H1 (cell line): ENCODE measurements around the gene TMA7. TPM values are rescaled to one million over a fixed set of nuclear protein-coding genes. Genes with fewer than 3 reads are reported as not detected.

ENCODE experiments used
- BCL11A ChIP-seq, 2 experiments: IDR thresholded peaks; one replicate each; pipeline ENCODE4 v1.6.1; 2011; ENCODE audit warnings: low read depth in 2 of 2, low read length in 2 of 2, mild to moderate bottlenecking in 2 of 2
- CBX8 ChIP-seq: fragments of 300-800, 300-1000 bp; sonication (generic); IDR thresholded peaks from 2 replicates; pipeline ENCODE4 v1.7.1; 2016; ENCODE audit warnings: low read depth, low read length, borderline replicate concordance
- CHD2 ChIP-seq: IDR thresholded peaks from 2 replicates; pipeline ENCODE4 v1.6.1; 2012; ENCODE audit warnings: low read length, improper control_type of control experiment
- CREB1 ChIP-seq: IDR thresholded peaks from 2 replicates; pipeline ENCODE4 v1.6.1; 2012; ENCODE audit warnings: inconsistent platforms
- CTCF ChIP-seq, 3 experiments: IDR thresholded peaks; 1 replicate in 2 of 3; 2 replicates in 1 of 3; pipeline versions ENCODE4 v1.5.1 to v1.6.1; 2011; ENCODE audit warnings: low read length in 3 of 3, mild to moderate bottlenecking in 3 of 3, inconsistent platforms in 2 of 3, low read depth in 1 of 3, moderate library complexity in 1 of 3; ENCODE audit not compliant: insufficient read depth in 1 of 3; ENCODE audit errors: control extremely low read depth in 1 of 3
- GTF2F1 ChIP-seq: IDR thresholded peaks from 2 replicates; pipeline ENCODE4 v1.6.1; 2012; ENCODE audit warnings: low read depth, low read length, improper control_type of control experiment, borderline replicate concordance
- HDAC2 ChIP-seq, 2 experiments: fragments of 300-600 bp in 1 of 2; sonication (generic) in 1 of 2; IDR thresholded peaks; 2 replicates each; pipeline ENCODE4 v1.6.1; 2011 to 2012; ENCODE audit warnings: low read depth in 2 of 2, low read length in 2 of 2, mild to moderate bottlenecking in 2 of 2, moderate library complexity in 2 of 2, borderline replicate concordance in 1 of 2, inconsistent platforms in 1 of 2
- JUN ChIP-seq: IDR thresholded peaks from 2 replicates; pipeline ENCODE4 v1.6.1; 2011; ENCODE audit warnings: low read depth, mild to moderate bottlenecking, improper control_type of control experiment, low read length
- KDM1A ChIP-seq: fragments of 200-600, 300-600 bp; sonication (generic); IDR thresholded peaks from 2 replicates; pipeline ENCODE4 v1.7.1; 2016; ENCODE audit warnings: mild to moderate bottlenecking, low read length, borderline replicate concordance
- MAX ChIP-seq: IDR thresholded peaks from 2 replicates; pipeline ENCODE4 v1.6.1; 2012; ENCODE audit warnings: inconsistent platforms
- POU5F1 ChIP-seq: IDR thresholded peaks from 2 replicates; pipeline ENCODE4 v1.6.1; 2011; ENCODE audit warnings: low read depth, mild to moderate bottlenecking, low read length, moderate library complexity
- RBBP5 ChIP-seq: IDR thresholded peaks from 2 replicates; pipeline ENCODE4 v1.7.1; 2012; ENCODE audit warnings: low read depth, mild to moderate bottlenecking, inconsistent platforms, low read length, moderate library complexity, borderline replicate concordance
- RXRA ChIP-seq: IDR thresholded peaks from 2 replicates; pipeline ENCODE4 v1.6.1; 2011; ENCODE audit warnings: low read depth, mild to moderate bottlenecking, low read length, moderate library complexity; ENCODE audit not compliant: insufficient read depth
- SIN3A ChIP-seq, 2 experiments: IDR thresholded peaks in 1 of 2; conservative IDR thresholded peaks in 1 of 2; 2 replicates each; pipeline ENCODE4 v1.6.1; 2011 to 2012; ENCODE audit warnings: low read length in 2 of 2, improper control_type of control experiment in 1 of 2, low read depth in 1 of 2, mild to moderate bottlenecking in 1 of 2
- SIX5 ChIP-seq: IDR thresholded peaks from 2 replicates; pipeline ENCODE4 v1.6.1; 2011; ENCODE audit warnings: mild to moderate bottlenecking, low read depth, low read length
- SP1 ChIP-seq: IDR thresholded peaks from 2 replicates; pipeline ENCODE4 v1.6.1; 2011; ENCODE audit warnings: low read depth, low read length
- SP4 ChIP-seq: IDR thresholded peaks from 2 replicates; pipeline ENCODE4 v1.6.1; 2012; ENCODE audit warnings: low read length, inconsistent platforms
- SRF ChIP-seq: IDR thresholded peaks from 2 replicates; pipeline ENCODE4 v1.6.1; 2011; ENCODE audit warnings: mild to moderate bottlenecking, low read depth, low read length, moderate library complexity
- TAF7 ChIP-seq: optimal IDR thresholded peaks from 2 replicates; pipeline ENCODE3; 2011; ENCODE audit warnings: low read depth, mild to moderate bottlenecking, inconsistent platforms, low read length, moderate library complexity, borderline replicate concordance
- polyA plus RNA-seq, 7 experiments: library from polyadenylated mRNA; depleted of rRNA in 3 of 7; stranded (reverse) in 5 of 7; unstranded in 2 of 7; fragments of >200 nt in 5 of 7; fragments of 200-250 nt in 2 of 7; gene quantifications; 1 replicate in 5 of 7; 2 replicates in 1 of 7; 4 replicates in 1 of 7; pipeline versions ENCODE4 v1.2.1 to v1.2.3, GENCODE V29; 2011 to 2013; ENCODE audit warnings: missing spikeins in 2 of 7, mixed read lengths in 2 of 7
- total RNA-seq: library from RNA; stranded (reverse); fragmentation: NEBNext Ultra II Directional; extraction: Animal tissue kit (Norgen Biotek cat#: 25700); gene quantifications from 2 replicates; pipeline ENCODE4 v1.2.1, GENCODE V29; 2021

TMA7 gene
- total and polyA plus RNA-seq, 2 of the 8 experiments (the other 6 are each of a cell fraction or from before 2014, with no cell fraction given): 138 to 305 TPM

GRCh38 chr3:48472923-48473616, 33.0 kb downstream of the TMA7 start (continued):
- TF ChIP-seq CTCF (IDR thresholded peaks at IDR 0.05; ENCODE audit: control extremely low read depth in 1 of 3, insufficient read depth in 1 of 3, low read depth in 1 of 3, low read length in 3 of 3): peak in 2 of 3 experiments; percentile 56 to 65; a peak in 3 of 4 replicates
- 0 out of 2 replicates have a peak, but pooled peaks have one; percentile 75 for TF ChIP-seq RXRA
- TF ChIP-seq SIN3A (conservative IDR thresholded peaks at IDR 0.05 in 1 of 2, IDR thresholded peaks at IDR 0.05 in 1 of 2; ENCODE audit: low read depth in 1 of 2, low read length in 2 of 2): 0 out of 4 replicates have a peak, but pooled peaks of 1 of the 2 experiments have one; percentile 49
- TF ChIP-seq HDAC2 (IDR thresholded peaks at IDR 0.05; ENCODE audit: borderline replicate concordance in 1 of 2, low read depth in 2 of 2, low read length in 2 of 2): 0 out of 4 replicates have a peak, but pooled peaks of 1 of the 2 experiments have one; percentile 76
- TF ChIP-seq GTF2F1: no peak
- 0 out of 2 replicates have a peak, but pooled peaks have one; percentile 61 for TF ChIP-seq SP1
- no peak for TF ChIP-seq KDM1A
- no peak for TF ChIP-seq SRF
- TF ChIP-seq CREB1: peak; percentile 90
- TF ChIP-seq MAX: peak; percentile 51; the same call in 1 of the 2 replicates
- TF ChIP-seq TAF7: no peak
- no peak for TF ChIP-seq CBX8
- TF ChIP-seq JUN: no peak
- TF ChIP-seq POU5F1: no peak
- no peak for TF ChIP-seq SIX5
- no peak for TF ChIP-seq BCL11A (IDR thresholded peaks at IDR 0.05; ENCODE audit: low read depth in 2 of 2, low read length in 2 of 2)
- 0 out of 2 replicates have a peak, but pooled peaks have one; percentile 31 for TF ChIP-seq SP4
- no peak for TF ChIP-seq RBBP5
- 0 out of 2 replicates have a peak, but pooled peaks have one; percentile 15 for TF ChIP-seq CHD2
